ACC112 (cell line): ENCODE measurements around the gene NPHP4.

ENCODE experiments used
- H2AFZ ChIP-seq: fragments of 200-600 bp; sonication (generic); one replicate; pipeline ENCODE4 v1.6.0; 2017; ENCODE audit warnings: antibody characterized with exemption, low read length; ENCODE audit not compliant: unreplicated experiment
- H3K27ac ChIP-seq: fragments of 200-600 bp; sonication (generic); 2 replicates; pipeline ENCODE4 v1.5.1; 2014; ENCODE audit warnings: low read depth, mild to moderate bottlenecking, antibody characterized with exemption, low read length, moderate library complexity
- H3K27me3 ChIP-seq: fragments of 200-600 bp; sonication (generic); 2 replicates; pipeline ENCODE4 v1.6.1; 2014; ENCODE audit warnings: mild to moderate bottlenecking, antibody characterized with exemption, low read length, moderate library complexity, mixed read lengths; ENCODE audit not compliant: insufficient read depth
- H3K36me3 ChIP-seq: fragments of 200-600 bp; sonication (generic); 2 replicates; pipeline ENCODE4 v1.6.1; 2016; ENCODE audit warnings: mild to moderate bottlenecking, antibody characterized with exemption, low read length, moderate library complexity, mixed read lengths; ENCODE audit not compliant: insufficient read depth
- H3K4me1 ChIP-seq: fragments of 200-600 bp; sonication (generic); one replicate; pipeline ENCODE4 v1.6.1; 2016; ENCODE audit warnings: low read length, mixed read lengths; ENCODE audit not compliant: insufficient read depth, unreplicated experiment, control insufficient read depth
- H3K4me3 ChIP-seq: fragments of 200-600 bp; sonication (generic); 2 replicates; pipeline ENCODE4 v1.5.1; 2014; ENCODE audit warnings: mild to moderate bottlenecking, low read depth, low read length
- H3K79me2 ChIP-seq: fragments of 200-600 bp; sonication (generic); one replicate; pipeline ENCODE4 v1.6.0; 2016; ENCODE audit warnings: low read length; ENCODE audit not compliant: control insufficient read depth, unreplicated experiment, insufficient read depth

Gene NPHP4

DNA sequence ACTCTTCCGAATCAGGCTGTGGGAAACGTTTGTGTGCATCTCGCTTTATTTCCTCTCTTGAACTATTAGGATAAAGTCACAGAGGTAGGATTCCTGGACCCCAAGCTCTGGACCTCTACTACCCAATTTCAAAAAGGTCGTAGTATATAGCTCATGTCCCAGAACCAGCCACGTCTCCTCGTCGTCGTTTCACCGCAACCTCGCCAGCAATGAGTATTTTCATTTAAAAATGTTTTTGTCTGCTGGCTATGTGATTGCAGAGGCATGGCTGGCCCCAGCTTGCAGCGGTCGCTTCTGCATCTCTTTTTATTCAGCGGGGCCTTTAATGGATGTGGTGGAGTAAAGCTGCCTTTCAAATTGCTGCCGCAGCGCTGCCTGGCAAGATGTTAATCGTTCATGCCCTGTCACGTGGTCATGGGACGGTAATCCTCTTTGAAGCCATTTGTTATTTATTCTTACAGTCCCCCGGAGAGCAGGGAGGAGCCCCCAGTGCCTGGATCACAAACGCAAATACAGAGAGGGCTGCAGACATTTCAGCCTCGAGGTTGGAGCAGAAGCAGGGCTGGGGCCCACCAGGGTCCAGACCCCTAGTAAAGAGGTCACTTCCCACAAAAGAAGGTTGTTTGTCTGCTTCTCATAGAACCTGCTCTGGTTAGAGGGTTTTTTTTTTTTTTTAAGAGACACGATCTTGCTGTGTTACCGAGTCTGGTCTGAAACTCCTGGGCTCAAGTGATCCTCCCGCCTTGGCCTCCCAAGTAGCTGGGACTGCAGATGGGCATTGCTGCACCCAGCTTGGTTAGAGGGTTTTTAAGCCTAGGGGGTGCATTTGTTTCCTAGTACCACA, 11.6 kb upstream of the NPHP4 start:
- Histone ChIP-seq H3K27ac (no peak overlapping the region), H2AFZ (no peak overlapping the region), H3K27me3 (no peaks in the 10 kb centered on the region), H3K4me1 (no peaks in the 10 kb centered on the region), H3K79me2 (no peaks in the 10 kb centered on the region), H3K36me3 (no peaks in the 10 kb centered on the region), H3K4me3 (no peak overlapping the region)

DNA sequence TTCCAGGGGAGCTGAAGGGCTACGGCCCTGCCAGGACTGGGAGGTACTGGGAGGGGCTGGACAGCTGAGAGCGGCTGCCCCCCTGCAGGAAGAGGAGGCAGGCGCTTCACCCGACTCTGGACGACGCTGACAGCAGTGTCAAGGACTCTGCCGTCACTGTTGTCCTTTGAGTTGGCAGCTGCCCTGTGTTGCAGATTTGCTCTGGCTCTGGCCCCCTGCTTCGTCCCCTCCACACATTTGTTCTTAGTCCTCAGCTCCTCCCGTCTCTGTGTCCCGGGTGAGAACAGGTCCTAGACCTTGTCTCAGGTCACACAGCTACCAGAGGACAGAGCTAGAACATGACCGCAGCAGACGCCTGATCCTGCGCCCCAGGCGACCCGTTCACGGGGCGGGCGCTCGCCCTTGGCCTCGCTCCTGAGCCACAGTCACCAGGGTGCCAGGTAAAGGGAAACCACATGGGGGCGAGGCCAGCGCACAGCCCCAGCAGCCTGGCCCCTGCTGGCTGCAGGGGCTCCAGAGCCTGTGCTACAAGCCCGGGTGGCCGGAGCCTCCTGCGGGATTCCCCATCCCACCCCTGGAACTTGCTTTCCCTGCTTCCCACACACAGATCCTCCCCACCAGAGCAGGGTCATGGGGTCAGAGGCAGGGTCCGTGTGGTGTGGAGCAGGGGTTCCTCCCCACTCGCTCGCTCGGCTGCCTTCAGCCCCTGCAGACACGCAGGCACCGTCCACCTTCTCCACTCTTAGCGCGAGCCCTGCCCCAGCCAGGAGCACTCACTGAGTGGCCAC, 10.7 kb upstream of the NPHP4 start:
- no peaks in the 10 kb centered on the region for H3K36me3 ChIP-seq
- H3K27ac ChIP-seq = no peak overlapping the region
- H3K4me1 ChIP-seq = no peaks in the 10 kb centered on the region
- no peaks in the 10 kb centered on the region for H3K79me2 ChIP-seq
- H2AFZ ChIP-seq = no peak overlapping the region
- no peak overlapping the region for H3K4me3 ChIP-seq
- H3K27me3 ChIP-seq = no peaks in the 10 kb centered on the region

DNA sequence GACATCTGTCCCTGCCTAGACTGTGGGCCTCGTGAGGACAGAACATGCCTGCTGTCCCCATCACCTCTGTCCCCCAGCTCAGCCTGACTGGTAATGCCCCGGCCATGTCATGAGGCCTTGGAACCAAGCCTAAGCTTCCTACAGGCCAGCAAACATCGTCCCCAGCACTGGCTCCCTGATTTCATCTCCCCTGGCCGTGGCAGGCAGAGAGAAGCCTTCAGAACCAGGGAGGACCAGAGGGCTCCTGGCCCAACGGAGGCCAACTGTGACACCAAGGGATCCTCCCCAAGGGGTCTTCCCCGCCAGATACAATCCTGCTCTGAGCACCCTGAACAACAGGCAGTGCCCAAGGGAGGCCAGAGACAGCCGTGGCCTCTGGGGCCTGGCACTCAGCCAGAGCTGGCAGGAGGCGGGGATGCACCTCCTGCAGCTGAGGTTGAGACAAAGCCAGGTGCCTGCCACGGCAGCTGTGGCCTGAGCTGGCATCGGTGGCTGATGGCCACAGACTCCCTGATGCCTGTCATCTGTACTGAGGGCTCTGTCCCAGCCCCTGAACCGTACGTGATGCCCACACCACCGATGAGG, 9.9 kb upstream of the NPHP4 start:
- Histone ChIP-seq H3K27me3 (no peaks in the 10 kb centered on the region), H3K4me3 (no peak overlapping the region), H3K4me1 (no peaks in the 10 kb centered on the region)

DNA sequence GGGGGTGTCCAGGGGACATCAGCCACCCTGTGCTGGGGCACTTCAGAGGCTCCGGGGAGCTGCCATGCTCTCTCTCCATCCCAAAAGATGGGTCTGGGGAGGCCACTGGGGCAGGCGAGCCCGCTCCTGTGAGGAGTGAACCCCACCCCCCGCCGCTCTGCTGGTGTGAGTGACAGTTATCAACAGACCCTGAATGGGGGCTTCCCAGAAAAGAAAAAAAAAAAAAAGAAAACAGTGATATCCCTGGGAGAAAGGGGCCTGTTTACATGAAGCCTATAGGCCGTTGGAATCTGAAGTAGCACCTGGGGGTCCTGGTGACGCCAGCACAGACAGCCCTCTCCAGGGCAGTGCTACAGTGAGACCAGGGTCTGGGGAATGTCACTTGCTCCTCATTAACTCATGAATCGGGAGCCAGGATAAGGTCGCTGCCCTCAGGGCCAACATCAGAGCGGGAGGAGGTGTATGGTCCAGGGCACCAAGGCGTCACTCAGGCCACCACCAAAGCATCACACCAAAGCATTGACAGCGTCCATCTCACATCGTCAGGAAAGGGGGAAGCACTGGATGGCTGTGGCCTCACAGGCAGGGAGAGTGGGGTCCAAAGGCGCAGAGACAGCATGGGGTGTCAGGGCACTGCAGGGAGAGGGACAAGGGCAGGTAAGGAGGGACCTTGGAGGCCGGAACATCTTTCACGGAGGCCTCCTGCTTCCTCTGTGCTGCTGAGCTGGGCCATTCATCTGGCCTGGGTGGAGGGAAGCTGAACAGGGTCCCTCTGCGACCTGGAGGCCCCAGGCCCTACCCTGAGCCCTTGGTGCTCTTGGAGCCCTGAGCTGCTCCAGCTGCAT, 8.4 kb upstream of the NPHP4 start:
- Histone ChIP-seq H3K27me3 (no peaks in the 10 kb centered on the region), H2AFZ (no peak overlapping the region), H3K4me1 (no peaks in the 10 kb centered on the region), H3K79me2 (no peaks in the 10 kb centered on the region), H3K36me3 (no peaks in the 10 kb centered on the region), H3K27ac (no peak overlapping the region), H3K4me3 (no peak overlapping the region)

More for the DNA sequence above, 9.9 kb upstream of the NPHP4 start:
- Histone ChIP-seq H3K36me3 (no peaks in the 10 kb centered on the region), H3K27ac (no peak overlapping the region), H3K79me2 (no peaks in the 10 kb centered on the region), H2AFZ (no peak overlapping the region)

DNA sequence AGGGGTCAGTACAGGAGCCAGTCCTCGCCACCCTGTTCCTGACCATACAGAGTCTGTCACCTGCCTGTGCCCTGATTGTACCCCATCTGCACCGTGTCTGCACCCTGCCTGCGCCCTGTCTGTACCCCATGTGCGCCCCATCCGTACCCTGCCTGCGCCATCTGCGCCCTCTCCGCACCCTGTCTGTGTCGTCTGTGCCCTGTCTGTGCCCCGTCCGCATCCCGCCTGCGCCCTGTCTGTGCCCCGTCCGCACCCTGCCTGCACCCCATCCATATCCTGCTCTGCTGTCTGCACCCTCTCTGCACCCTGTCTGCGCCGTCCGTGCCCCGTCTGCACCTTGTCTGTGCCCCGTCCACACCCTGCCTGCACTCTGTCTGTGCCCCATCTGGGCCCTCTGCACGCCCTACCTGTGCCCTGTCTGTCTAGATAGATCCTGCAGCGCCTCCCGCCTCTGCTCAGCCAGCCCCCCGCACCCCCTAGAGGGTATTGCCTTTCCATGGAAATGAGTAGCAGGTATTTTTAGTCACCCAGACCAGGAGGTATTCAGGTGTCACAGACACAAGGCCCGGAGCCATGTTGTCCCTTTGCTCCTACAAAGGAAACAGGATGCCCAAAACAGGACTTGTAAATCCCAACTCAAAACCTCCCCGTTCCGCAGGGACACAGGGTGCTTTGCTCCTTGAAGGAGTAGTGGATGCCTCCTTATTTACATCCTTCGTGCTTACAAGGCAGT, 7.7 kb upstream of the NPHP4 start:
- no peaks in the 10 kb centered on the region for H3K36me3 ChIP-seq
- H3K79me2 ChIP-seq = no peaks in the 10 kb centered on the region
- no peak overlapping the region for H2AFZ ChIP-seq
- H3K4me3 ChIP-seq = no peak overlapping the region
- no peaks in the 10 kb centered on the region for H3K4me1 ChIP-seq
- no peak overlapping the region for H3K27ac ChIP-seq
- no peaks in the 10 kb centered on the region for H3K27me3 ChIP-seq

GRCh38 chr1:5998906-5999301, 6.7 kb upstream of the NPHP4 start:
- no peak overlapping the region for H3K4me3 ChIP-seq
- H3K27ac ChIP-seq = no peak overlapping the region
- H3K79me2 ChIP-seq = no peaks in the 10 kb centered on the region
- no peak overlapping the region for H2AFZ ChIP-seq
- no peaks in the 10 kb centered on the region for H3K27me3 ChIP-seq
- no peaks in the 10 kb centered on the region for H3K36me3 ChIP-seq
- H3K4me1 ChIP-seq = no peaks in the 10 kb centered on the region

GRCh38 chr1:5998051-5998905, 6.1 kb upstream of the NPHP4 start:
- H3K79me2 ChIP-seq = peaks cover 3% of the 10 kb centered on the region
- H3K4me3 ChIP-seq = no peak overlapping the region
- H3K4me1 ChIP-seq = peaks cover 6% of the 10 kb centered on the region
- no peak overlapping the region for H3K27ac ChIP-seq
- H3K36me3 ChIP-seq = no peaks in the 10 kb centered on the region
- H2AFZ ChIP-seq = no peak overlapping the region
- no peaks in the 10 kb centered on the region for H3K27me3 ChIP-seq

- H3K4me1 ChIP-seq = peaks cover 6% of the 10 kb centered on the region
These were observed 5.1 kb upstream of the NPHP4 start for GRCh38 chr1:5997316-5997715.

GRCh38 chr1:5996641-5997270, 4.5 kb upstream of the NPHP4 start:
- H3K27ac ChIP-seq = no peak overlapping the region
- peaks cover 6% of the 10 kb centered on the region for H3K4me1 ChIP-seq
- H3K79me2 ChIP-seq = peaks cover 6% of the 10 kb centered on the region
- H2AFZ ChIP-seq = no peak overlapping the region
- H3K36me3 ChIP-seq = no peaks in the 10 kb centered on the region
- no peak overlapping the region for H3K4me3 ChIP-seq
- H3K27me3 ChIP-seq = no peaks in the 10 kb centered on the region

More at GRCh38 chr1:5997316-5997715, 5.1 kb upstream of the NPHP4 start:
- Histone ChIP-seq H3K4me3 (no peak overlapping the region), H3K79me2 (peaks cover 6% of the 10 kb centered on the region), H3K36me3 (no peaks in the 10 kb centered on the region), H3K27me3 (no peaks in the 10 kb centered on the region), H3K27ac (no peak overlapping the region), H2AFZ (no peak overlapping the region)
